Measurements from ENCODE around the gene DISC1. TPM values are rescaled to one million over a fixed set of nuclear protein-coding genes. Genes with fewer than 3 reads are reported as not detected.
"Not testable (repeated sequence)": the region's sequence is repeated elsewhere in the genome, so short reads cannot be mapped to it uniquely, and the experiment has no call there.

The DISC1 gene
- polyA plus RNA-seq, 1 experiment = 5.4 TPM

DNA sequence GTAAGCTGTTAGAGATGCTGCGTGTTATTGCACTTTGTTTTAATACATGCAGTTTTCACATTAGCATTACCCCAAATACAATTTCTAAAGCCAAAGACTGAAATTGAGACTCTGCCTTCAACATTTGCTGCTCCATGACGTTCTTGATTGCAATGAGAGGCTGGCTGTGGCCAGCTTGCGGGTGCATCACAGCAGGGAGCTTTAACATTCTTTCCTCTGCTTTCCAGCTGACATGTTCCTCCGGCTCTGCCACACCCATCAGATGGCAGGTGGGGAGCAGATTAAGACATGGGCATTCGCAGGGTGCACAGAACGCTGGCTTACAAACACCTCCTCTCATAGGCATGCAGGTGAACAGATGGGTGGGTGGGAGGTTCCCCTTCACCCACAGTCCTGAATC lies 314.1 kb downstream of the DISC1 start:
- H3K27ac ChIP-seq (ENCODE audit: low read depth, low read length) = no peak overlapping the region
- no peak for DNase-seq (ENCODE audit: low read depth, low spot score)
- H3K27me3 ChIP-seq (ENCODE audit: control insufficient read depth, insufficient read depth, low read length) = no peaks in the 10 kb centered on the region
- H3K9me3 ChIP-seq (ENCODE audit: control insufficient read depth, insufficient read depth, low read length) = no peaks in the 10 kb centered on the region
- no peak overlapping the region for H3K4me3 ChIP-seq (ENCODE audit: low read depth, low read length)
- CTCF ChIA-PET = no interaction called here
- TF ChIP-seq, protein P1, sequence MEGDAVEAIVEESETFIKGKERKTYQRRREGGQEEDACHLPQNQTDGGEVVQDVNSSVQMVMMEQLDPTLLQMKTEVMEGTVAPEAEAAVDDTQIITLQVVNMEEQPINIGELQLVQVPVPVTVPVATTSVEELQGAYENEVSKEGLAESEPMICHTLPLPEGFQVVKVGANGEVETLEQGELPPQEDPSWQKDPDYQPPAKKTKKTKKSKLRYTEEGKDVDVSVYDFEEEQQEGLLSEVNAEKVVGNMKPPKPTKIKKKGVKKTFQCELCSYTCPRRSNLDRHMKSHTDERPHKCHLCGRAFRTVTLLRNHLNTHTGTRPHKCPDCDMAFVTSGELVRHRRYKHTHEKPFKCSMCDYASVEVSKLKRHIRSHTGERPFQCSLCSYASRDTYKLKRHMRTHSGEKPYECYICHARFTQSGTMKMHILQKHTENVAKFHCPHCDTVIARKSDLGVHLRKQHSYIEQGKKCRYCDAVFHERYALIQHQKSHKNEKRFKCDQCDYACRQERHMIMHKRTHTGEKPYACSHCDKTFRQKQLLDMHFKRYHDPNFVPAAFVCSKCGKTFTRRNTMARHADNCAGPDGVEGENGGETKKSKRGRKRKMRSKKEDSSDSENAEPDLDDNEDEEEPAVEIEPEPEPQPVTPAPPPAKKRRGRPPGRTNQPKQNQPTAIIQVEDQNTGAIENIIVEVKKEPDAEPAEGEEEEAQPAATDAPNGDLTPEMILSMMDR (IDR thresholded peaks at IDR 0.05; ENCODE audit: low read depth, low read length) = no peak
- POLR2A ChIA-PET = no interaction called here

DNA sequence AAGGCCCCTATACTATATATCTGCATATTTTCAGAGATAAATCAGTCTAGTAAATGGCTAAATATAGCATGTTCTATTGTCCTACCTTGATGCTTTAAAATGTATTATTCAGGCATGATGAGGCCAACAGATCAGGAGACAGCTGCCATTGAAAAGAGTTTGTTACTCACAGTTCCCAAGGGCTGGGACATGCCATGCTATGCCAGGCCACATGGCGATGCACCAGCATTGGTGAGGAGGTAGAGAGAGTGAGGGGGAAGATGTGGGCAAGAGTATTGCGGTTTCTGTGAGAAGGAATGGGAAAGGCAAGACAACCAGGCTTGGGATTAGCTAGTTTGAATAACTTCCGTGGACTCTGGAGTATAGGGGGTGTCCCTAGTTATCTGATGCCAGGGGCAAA lies 316.5 kb downstream of the DISC1 start:
- DNase-seq (ENCODE audit: low read depth, low spot score) = no peak
- H3K27ac ChIP-seq (ENCODE audit: low read depth, low read length) = no peak overlapping the region
- ChIA-PET POLR2A (no interaction called here), CTCF (no interaction called here)
- TF ChIP-seq, protein P1 (IDR thresholded peaks at IDR 0.05; ENCODE audit: low read depth, low read length) = no peak
- H3K4me3 ChIP-seq (ENCODE audit: low read depth, low read length) = no peak overlapping the region
- no peaks in the 10 kb centered on the region for H3K9me3 ChIP-seq (ENCODE audit: control insufficient read depth, insufficient read depth, low read length)
- no peaks in the 10 kb centered on the region for H3K27me3 ChIP-seq (ENCODE audit: control insufficient read depth, insufficient read depth, low read length)

DNA sequence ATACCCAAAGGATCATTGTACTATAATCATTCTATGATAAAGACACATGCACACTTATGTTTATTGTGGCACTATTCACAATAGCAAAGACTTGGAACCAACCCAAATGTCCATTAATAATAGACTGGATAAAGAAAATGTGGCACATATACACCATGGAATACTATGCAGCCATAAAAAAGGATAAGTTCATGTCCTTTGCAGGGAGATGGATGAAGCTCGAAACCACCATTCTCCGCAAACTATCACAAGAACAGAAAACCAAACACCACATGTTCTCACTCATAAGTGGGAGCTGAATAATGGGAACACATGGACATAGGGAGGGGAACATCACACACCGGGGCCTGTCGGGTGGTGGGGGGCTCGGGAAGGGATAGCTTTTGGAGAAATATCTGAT lies 321.5 kb downstream of the DISC1 start:
- CTCF ChIA-PET; H3K27ac ChIP-seq (ENCODE audit: low read depth, low read length); DNase-seq (ENCODE audit: low read depth, low spot score); H3K4me3 ChIP-seq (ENCODE audit: low read depth, low read length); H3K9me3 ChIP-seq (ENCODE audit: control insufficient read depth, insufficient read depth, low read length); POLR2A ChIA-PET; H3K27me3 ChIP-seq (ENCODE audit: control insufficient read depth, insufficient read depth, low read length): not testable (repeated sequence)

DNA sequence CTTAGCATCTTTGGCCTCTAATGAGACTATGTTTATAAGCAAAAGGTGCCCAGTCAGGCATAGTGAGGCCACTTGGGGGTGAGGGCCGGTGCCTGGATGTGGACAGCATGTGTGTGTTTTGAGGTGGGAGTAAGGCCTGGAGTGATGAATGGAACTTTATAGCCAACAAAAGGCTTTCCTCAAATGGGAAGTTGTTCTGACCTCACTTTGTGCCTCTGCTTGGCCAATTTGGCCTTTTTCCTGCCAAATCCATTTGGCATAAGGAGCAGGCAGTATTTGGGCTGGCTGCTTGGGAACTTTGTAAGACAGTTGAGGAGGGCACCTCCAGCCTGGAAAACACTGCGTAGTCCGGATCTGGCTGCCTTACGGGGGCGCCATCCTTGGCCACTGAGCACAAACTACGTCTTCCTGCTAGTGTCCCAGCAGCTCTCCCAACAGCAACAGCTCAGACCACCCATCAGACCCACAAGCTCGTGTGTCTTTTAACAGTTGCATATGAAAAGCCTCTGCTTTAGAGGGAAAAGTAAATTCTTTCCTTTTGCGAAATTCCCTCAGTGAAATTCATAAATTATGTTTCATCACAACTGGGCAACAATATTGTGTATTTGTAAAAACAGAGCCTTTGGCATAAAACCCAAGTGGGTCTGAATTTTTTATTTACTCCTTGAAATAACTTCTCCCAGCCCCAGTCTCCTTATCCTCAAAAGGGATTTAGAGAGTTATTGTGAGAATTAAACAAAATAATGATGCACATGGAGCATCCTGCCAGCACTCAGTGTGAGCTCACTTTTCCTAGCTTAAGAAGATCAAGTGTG lies 322.9 kb downstream of the DISC1 start:
- Histone ChIP-seq H3K9me3 (ENCODE audit: control insufficient read depth, insufficient read depth, low read length) (no peaks in the 10 kb centered on the region), H3K27me3 (ENCODE audit: control insufficient read depth, insufficient read depth, low read length) (no peaks in the 10 kb centered on the region), H3K27ac (ENCODE audit: low read depth, low read length) (no peak overlapping the region), H3K4me3 (ENCODE audit: low read depth, low read length) (no peak overlapping the region)
- ChIA-PET POLR2A (no interaction called here), CTCF (no interaction called here)
- DNase-seq (ENCODE audit: low read depth, low spot score) = no peak
- TF ChIP-seq, protein P1 (IDR thresholded peaks at IDR 0.05; ENCODE audit: low read depth, low read length) = peak; percentile 16; the same call in 1 of the 2 replicates

DNA sequence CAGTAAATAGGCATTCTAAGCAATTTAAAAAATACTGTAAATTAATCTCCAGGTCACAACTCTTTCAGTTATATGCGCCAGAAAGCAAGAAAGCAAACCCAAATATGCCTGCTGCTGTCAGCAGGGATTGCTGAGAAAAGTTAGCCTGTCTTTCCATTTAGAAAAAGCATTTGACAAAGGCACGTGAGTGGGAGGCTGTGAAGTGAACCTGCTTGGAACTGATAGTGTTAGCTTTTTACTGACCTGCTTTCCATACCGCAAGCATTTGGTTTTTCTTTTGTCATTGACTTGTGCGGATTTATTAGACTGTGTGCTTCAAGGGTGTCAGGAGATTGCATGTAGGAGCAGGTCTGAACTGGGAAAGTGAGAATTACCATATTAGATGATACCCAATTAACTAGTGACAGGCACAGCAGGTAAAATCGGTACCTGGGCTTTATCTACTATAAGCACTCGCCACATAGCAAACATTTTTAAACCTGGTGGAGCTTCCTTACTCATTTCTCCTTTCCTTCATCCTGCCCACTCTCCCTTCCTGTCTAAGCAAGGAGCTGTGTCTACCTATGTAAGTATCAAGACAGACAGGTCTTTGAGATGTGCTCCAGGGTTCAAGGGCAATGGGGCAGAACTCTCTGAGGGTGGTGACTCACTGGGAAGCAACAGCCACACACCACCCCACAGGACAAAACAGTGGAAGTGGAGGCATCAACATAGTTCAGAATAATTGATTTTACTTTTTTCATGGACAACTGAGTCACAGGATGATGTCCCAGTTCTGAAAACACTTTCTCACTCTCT lies 323.9 kb downstream of the DISC1 start:
- DNase-seq (ENCODE audit: low read depth, low spot score) = no peak
- Histone ChIP-seq H3K9me3 (ENCODE audit: control insufficient read depth, insufficient read depth, low read length) (no peaks in the 10 kb centered on the region), H3K27me3 (ENCODE audit: control insufficient read depth, insufficient read depth, low read length) (no peaks in the 10 kb centered on the region), H3K4me3 (ENCODE audit: low read depth, low read length) (no peak overlapping the region), H3K27ac (ENCODE audit: low read depth, low read length) (no peak overlapping the region)
- ChIA-PET POLR2A (no interaction called here), CTCF (interaction anchor here (0.6 kb wide), 1 partner anchor 193 kb away, joined by 3 read pairs; no protein-coding TSS in a partner anchor)
- TF ChIP-seq, protein P1 (IDR thresholded peaks at IDR 0.05; ENCODE audit: low read depth, low read length) = no peak
